HCT116 (cell line): Measurements from ENCODE around the gene CREBBP. TPM values are rescaled to one million over a fixed set of nuclear protein-coding genes. Genes with fewer than 3 reads are reported as not detected.

Experiments
- ATAC-seq: fragments of 200-7000 bp; cut with Tn5 transposase; 2 replicates; pipeline ENCODE4 v1.9.1; 2020; ENCODE audit warnings: mild to moderate bottlenecking, moderate library complexity
- BruUV-seq: library from RNA; stranded (reverse); fragments of 400-500 nt; replicated peaks from 2 replicates; lab custom pipeline; 2021; lab: Mats Ljungman, UMichigan
- CTCF ChIA-PET: fragments of 300-600 bp; sonication (Branson Sonifier 250); formaldehyde crosslinking; loops from one replicate; lab custom pipeline; 2021; ENCODE audit warnings: antibody characterized with exemption; lab: Charles Lee
- POLR2A ChIA-PET: fragments of 300-600, 350-600 bp; sonication (Branson Sonifier 250); formaldehyde crosslinking; loops from one replicate; lab custom pipeline; 2021; ENCODE audit warnings: antibody characterized with exemption; lab: Charles Lee
- RAD21 ChIA-PET, 2 experiments: fragments of 300-600 bp; sonication (Branson Sonifier 250); formaldehyde crosslinking; loops; one replicate each; lab custom pipeline; 2023; ENCODE audit warnings: low total read pairs in 2 of 2; ENCODE audit not compliant: uncharacterized antibody in 2 of 2, unreplicated experiment in 2 of 2, low non-redundant PET in 1 of 2; lab: Charles Lee
- DNase-seq: peaks from one replicate; pipeline ENCODE4 v3.0.0-alpha.2; 2010; ENCODE audit warnings: low read depth, low spot score
- H2AFZ ChIP-seq: fragments of 200-600 bp; shearing (Covaris generic), sonication (generic); 2 replicates; pipeline ENCODE4 v1.6.1; 2017; ENCODE audit warnings: low read depth, mixed run types, mixed read lengths, antibody characterized with exemption, low read length; ENCODE audit not compliant: poor library complexity, severe bottlenecking
- H3K27ac ChIP-seq: 2 replicates; pipeline ENCODE4 v1.5.1; 2012; ENCODE audit warnings: low read depth, low read length
- H3K27me3 ChIP-seq: fragments of 200-600 bp; sonication (generic); 2 replicates; pipeline ENCODE4 v1.6.1; 2016; ENCODE audit warnings: mixed run types, low read length, mixed read lengths; ENCODE audit not compliant: insufficient read depth
- H3K36me3 ChIP-seq, 2 experiments: fragments of 200-500 bp in 1 of 2; fragments of 200-600 bp in 1 of 2; sonication (Bioruptor generic) in 1 of 2; sonication (generic) in 1 of 2; 2 replicates each; pipeline versions ENCODE4 v1.5.1 to v1.6.1; 2014 to 2016; ENCODE audit warnings: low read length in 2 of 2, inconsistent platforms in 1 of 2, mixed read lengths in 1 of 2, mixed run types in 1 of 2; ENCODE audit not compliant: insufficient read depth in 2 of 2, control insufficient read depth in 1 of 2
- H3K4me1 ChIP-seq, 2 experiments: fragments of 200-600 bp in 1 of 2; sonication (generic) in 1 of 2; 2 replicates each; pipeline versions ENCODE4 v1.5.1 to v1.6.1; 2012 to 2017; ENCODE audit warnings: low read length in 2 of 2, inconsistent platforms in 1 of 2, mild to moderate bottlenecking in 1 of 2, mixed read lengths in 1 of 2, mixed run types in 1 of 2, moderate library complexity in 1 of 2; ENCODE audit not compliant: insufficient read depth in 2 of 2, control insufficient read depth in 1 of 2
- H3K4me2 ChIP-seq: fragments of 200-600 bp; sonication (generic); 2 replicates; pipeline ENCODE4 v1.6.1; 2017; ENCODE audit warnings: mixed run types, low read length, mixed read lengths
- H3K4me3 ChIP-seq, 2 experiments: fragments of 200-600 bp in 1 of 2; sonication (generic) in 1 of 2; replicated peaks in 1 of 2; 2 replicates each; pipeline ENCODE4 v1.5.1; 2011 to 2016; ENCODE audit warnings: low read length in 2 of 2, control low read depth in 1 of 2, low read depth in 1 of 2, mild to moderate bottlenecking in 1 of 2, mixed read lengths in 1 of 2, mixed run types in 1 of 2
- H3K79me2 ChIP-seq: fragments of 200-600 bp; sonication (generic); 2 replicates; pipeline ENCODE4 v1.6.1; 2017; ENCODE audit warnings: mild to moderate bottlenecking, mixed run types, low read length, moderate library complexity, mixed read lengths; ENCODE audit not compliant: insufficient read depth
- H3K9ac ChIP-seq: fragments of 200-600 bp; sonication (generic); 2 replicates; pipeline ENCODE4 v1.6.1; 2016; ENCODE audit warnings: low read length, mixed read lengths
- H3K9me2 ChIP-seq: fragments of 200-600 bp; sonication (generic), shearing (Covaris generic); 2 replicates; pipeline ENCODE4 v1.6.1; 2017; ENCODE audit warnings: mixed run types, mild to moderate bottlenecking, moderate library complexity; ENCODE audit not compliant: insufficient read depth
- H3K9me3 ChIP-seq, 2 experiments: fragments of 200-500 bp in 1 of 2; fragments of 200-600 bp in 1 of 2; sonication (Bioruptor generic) in 1 of 2; sonication (generic) in 1 of 2; 2 replicates each; pipeline ENCODE4 v1.6.1; 2014 to 2017; ENCODE audit warnings: low read length in 2 of 2, mixed read lengths in 2 of 2, inconsistent platforms in 1 of 2, low read depth in 1 of 2, mild to moderate bottlenecking in 1 of 2, mixed run types in 1 of 2, moderate library complexity in 1 of 2; ENCODE audit not compliant: control insufficient read depth in 1 of 2, insufficient read depth in 1 of 2
- H4K20me1 ChIP-seq: fragments of 200-600 bp; sonication (generic), shearing (Covaris generic); 2 replicates; pipeline ENCODE4 v1.6.1; 2017; ENCODE audit warnings: mixed run types, mild to moderate bottlenecking, moderate library complexity; ENCODE audit not compliant: insufficient read depth
- CEBPB ChIP-seq: IDR thresholded peaks from 2 replicates; pipeline ENCODE4 v1.6.1; 2012; ENCODE audit warnings: low read depth
- EGR1 ChIP-seq: IDR thresholded peaks from 2 replicates; pipeline ENCODE4 v1.6.1; 2012; ENCODE audit warnings: low read depth
- ELF1 ChIP-seq: IDR thresholded peaks from 2 replicates; pipeline ENCODE4 v1.6.1; 2012; ENCODE audit warnings: low read depth, borderline replicate concordance
- EZH2phosphoT487 ChIP-seq: fragments of 200-600 bp; IDR thresholded peaks from 2 replicates; pipeline ENCODE4 v1.6.1; 2018; ENCODE audit warnings: antibody characterized with exemption, borderline replicate concordance
- JUND ChIP-seq: IDR thresholded peaks from 2 replicates; pipeline ENCODE4 v1.6.1; 2012
- POLR2AphosphoS5 ChIP-seq: IDR thresholded peaks from 2 replicates; pipeline ENCODE4 v1.6.1; 2011; ENCODE audit warnings: mild to moderate bottlenecking, low read depth, low read length, moderate library complexity
- RAD21 ChIP-seq: IDR thresholded peaks from 2 replicates; pipeline ENCODE4 v1.6.1; 2012; ENCODE audit warnings: low read depth, mild to moderate bottlenecking
- SP1 ChIP-seq: IDR thresholded peaks from 2 replicates; pipeline ENCODE4 v1.6.1; 2012; ENCODE audit warnings: low read depth
- TCF7L2 ChIP-seq: IDR thresholded peaks from 2 replicates; pipeline ENCODE4 v1.7.0; 2011; ENCODE audit warnings: borderline replicate concordance, inconsistent platforms; ENCODE audit not compliant: insufficient read depth, insufficient read length; ENCODE audit errors: extremely low read depth
- ZFX ChIP-seq: fragments of 450-650 bp; IDR thresholded peaks from 2 replicates; pipeline ENCODE4 v1.6.1; 2017
- ZNF274 ChIP-seq: fragments of 200-500 bp; sonication (Bioruptor generic); IDR thresholded peaks from 2 replicates; pipeline ENCODE4 v1.6.1; 2014; ENCODE audit warnings: mild to moderate bottlenecking, low read depth, low read length, inconsistent platforms
- intact Hi-C: fragments of 100-400 bp; cut with micrococcal nuclease; formaldehyde crosslinking; loops from 2 replicates; pipeline ENCODE4 v1.10.0; 2022
- total RNA-seq: library from RNA; stranded (reverse); gene quantifications from one replicate; pipeline ENCODE4 v1.2.1, GENCODE V29; 2021; ENCODE audit not compliant: unreplicated experiment
- TF ChIP-seq, protein P1 (sequence below): IDR thresholded peaks from 2 replicates; pipeline ENCODE4 v1.6.1; 2012
- TF ChIP-seq, protein P2 (sequence below): IDR thresholded peaks from 2 replicates; pipeline ENCODE4 v1.6.1; 2012; ENCODE audit warnings: low read depth

CREBBP gene
- total RNA-seq, 1 experiment from 2014 or later, result 42.7 TPM

DNA sequence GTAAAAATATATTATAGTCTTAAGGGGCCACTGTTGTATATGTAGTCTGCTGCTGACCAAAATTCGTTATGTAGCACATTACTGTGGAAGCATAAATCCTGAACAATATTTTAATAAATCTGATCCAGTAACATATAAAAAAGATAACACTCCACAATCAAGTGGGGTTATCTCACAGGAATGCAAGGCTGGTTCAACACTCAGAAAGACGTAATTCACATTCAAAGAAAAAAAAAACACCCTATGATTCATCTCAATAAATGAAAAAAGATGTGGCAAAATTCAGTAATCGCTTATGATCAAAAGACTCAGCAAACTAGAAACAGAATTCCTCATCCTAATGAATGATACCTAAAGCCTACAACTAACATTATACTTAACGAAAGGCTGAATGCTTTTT lies 47.8 kb downstream of the CREBBP start:
- CTCF ChIA-PET, result no interaction called here
- no peak for ATAC-seq
- 0 out of 2 replicates have a peak, but pooled peaks cover 6% of the 10 kb centered on the region for H4K20me1 ChIP-seq

DNA sequence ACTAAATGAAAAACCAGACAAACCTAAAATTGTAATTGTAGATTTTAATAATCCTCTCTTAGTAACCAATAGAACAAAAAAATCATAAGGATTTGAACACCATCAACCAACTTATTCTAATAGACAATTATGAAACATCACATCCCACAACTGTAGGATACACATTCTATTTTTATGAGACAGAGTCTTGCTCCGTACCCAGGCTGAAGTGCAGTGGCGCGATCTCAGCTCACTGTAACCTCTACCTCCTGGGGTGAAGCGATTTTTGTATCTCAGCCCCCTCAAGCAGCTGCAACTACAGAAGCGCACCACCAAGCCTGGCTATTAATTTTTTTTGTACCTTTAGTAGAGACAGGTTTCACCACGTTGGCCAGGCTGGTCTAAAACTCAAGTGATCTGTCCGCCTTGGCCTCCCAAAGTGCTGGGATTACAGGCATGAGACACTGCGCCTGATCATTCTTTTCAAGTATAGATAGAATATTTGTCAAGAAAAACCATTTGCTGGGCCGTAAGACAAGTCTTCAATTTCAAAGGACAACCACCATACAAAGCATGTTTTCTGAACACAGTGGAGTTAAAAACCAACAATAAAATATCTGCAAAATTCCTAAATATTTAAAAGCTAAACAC lies 49.8 kb downstream of the CREBBP start:
- Histone ChIP-seq H3K4me1 (no peaks in the 10 kb centered on the region; a peak in 1 of 4 replicates), H3K4me3 (no peak overlapping the region), H3K9me3 (peaks cover 7 to 17% of the 10 kb centered on the region in 2 experiments; a peak in 2 of 4 replicates), H3K79me2 (peaks cover 100% of the 10 kb centered on the region), H3K36me3 (no peaks in the 10 kb centered on the region), H3K4me2 (no peak overlapping the region), H3K9ac (no peak overlapping the region), H3K9me2 (no peaks in the 10 kb centered on the region), H3K27me3 (no peaks in the 10 kb centered on the region), H3K27ac (no peak overlapping the region), H4K20me1 (no peaks in the 10 kb centered on the region), H2AFZ (no peak overlapping the region)
- ChIA-PET POLR2A (no interaction called here), CTCF (no interaction called here), RAD21 (no interaction called here)
- no TSS peak for BruUV-seq
- DNase-seq (no peak), ATAC-seq (no peak)
- intact Hi-C loops, result no loop called here
- TF ChIP-seq SP1 (no peak), EZH2phosphoT487 (no peak), TCF7L2 (no peak), CEBPB (no peak), POLR2AphosphoS5 (no peak), JUND (no peak), ZNF274 (no peak), RAD21 (no peak), ELF1 (no peak), ZFX (no peak), EGR1 (no peak)
- TF ChIP-seq, protein P1, sequence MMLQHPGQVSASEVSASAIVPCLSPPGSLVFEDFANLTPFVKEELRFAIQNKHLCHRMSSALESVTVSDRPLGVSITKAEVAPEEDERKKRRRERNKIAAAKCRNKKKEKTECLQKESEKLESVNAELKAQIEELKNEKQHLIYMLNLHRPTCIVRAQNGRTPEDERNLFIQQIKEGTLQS, result no peak

More for the DNA sequence above, 47.8 kb downstream of the CREBBP start:
- intact Hi-C loops, result no loop called here
- H3K9me2 ChIP-seq, result no peaks in the 10 kb centered on the region
- RAD21 ChIA-PET, result no interaction called here
- H3K4me3 ChIP-seq, result no peak overlapping the region
- TF ChIP-seq, protein P2, sequence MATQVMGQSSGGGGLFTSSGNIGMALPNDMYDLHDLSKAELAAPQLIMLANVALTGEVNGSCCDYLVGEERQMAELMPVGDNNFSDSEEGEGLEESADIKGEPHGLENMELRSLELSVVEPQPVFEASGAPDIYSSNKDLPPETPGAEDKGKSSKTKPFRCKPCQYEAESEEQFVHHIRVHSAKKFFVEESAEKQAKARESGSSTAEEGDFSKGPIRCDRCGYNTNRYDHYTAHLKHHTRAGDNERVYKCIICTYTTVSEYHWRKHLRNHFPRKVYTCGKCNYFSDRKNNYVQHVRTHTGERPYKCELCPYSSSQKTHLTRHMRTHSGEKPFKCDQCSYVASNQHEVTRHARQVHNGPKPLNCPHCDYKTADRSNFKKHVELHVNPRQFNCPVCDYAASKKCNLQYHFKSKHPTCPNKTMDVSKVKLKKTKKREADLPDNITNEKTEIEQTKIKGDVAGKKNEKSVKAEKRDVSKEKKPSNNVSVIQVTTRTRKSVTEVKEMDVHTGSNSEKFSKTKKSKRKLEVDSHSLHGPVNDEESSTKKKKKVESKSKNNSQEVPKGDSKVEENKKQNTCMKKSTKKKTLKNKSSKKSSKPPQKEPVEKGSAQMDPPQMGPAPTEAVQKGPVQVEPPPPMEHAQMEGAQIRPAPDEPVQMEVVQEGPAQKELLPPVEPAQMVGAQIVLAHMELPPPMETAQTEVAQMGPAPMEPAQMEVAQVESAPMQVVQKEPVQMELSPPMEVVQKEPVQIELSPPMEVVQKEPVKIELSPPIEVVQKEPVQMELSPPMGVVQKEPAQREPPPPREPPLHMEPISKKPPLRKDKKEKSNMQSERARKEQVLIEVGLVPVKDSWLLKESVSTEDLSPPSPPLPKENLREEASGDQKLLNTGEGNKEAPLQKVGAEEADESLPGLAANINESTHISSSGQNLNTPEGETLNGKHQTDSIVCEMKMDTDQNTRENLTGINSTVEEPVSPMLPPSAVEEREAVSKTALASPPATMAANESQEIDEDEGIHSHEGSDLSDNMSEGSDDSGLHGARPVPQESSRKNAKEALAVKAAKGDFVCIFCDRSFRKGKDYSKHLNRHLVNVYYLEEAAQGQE, result no peak
- TF ChIP-seq POLR2AphosphoS5, result no peak
- no peaks in the 10 kb centered on the region for H3K36me3 ChIP-seq
- no peaks in the 10 kb centered on the region for H3K27me3 ChIP-seq
- H2AFZ ChIP-seq, result no peak overlapping the region
- H3K27ac ChIP-seq, result no peak overlapping the region
- H3K79me2 ChIP-seq, result peaks cover 100% of the 10 kb centered on the region
- POLR2A ChIA-PET, result no interaction called here
- DNase-seq, result no peak
- H3K9ac ChIP-seq, result no peak overlapping the region
- no peak overlapping the region for H3K4me2 ChIP-seq
- peaks cover 7 to 17% of the 10 kb centered on the region in 2 experiments; a peak in 2 of 4 replicates for H3K9me3 ChIP-seq
- H3K4me1 ChIP-seq, result no peaks in the 10 kb centered on the region; a peak in 1 of 4 replicates
- no TSS peak for BruUV-seq
